Mammary epithelial cell (primary cell): ENCODE results near the gene NMNAT3.

ENCODE experiments used
- CTCF ChIP-seq, 2 donors: IDR thresholded peaks in 1 of 2; conservative IDR thresholded peaks in 1 of 2; 2 replicates each; pipeline ENCODE4 v1.5.1; 2011 to 2012; ENCODE audit warnings: inconsistent platforms in 2 of 2, low read length in 2 of 2, mild to moderate bottlenecking in 2 of 2, control low read depth in 1 of 2, low read depth in 1 of 2; ENCODE audit not compliant: insufficient read depth in 1 of 2; ENCODE audit errors: extremely low read depth in 1 of 2
- EZH2 ChIP-seq: IDR thresholded peaks from 2 replicates; pipeline ENCODE4 v1.6.1; 2012; ENCODE audit warnings: low read length, inconsistent platforms, borderline replicate concordance

GRCh38 chr3:139675327-139675726 is 2.4 kb downstream of the NMNAT3 start:
- no peak for TF ChIP-seq CTCF (conservative IDR thresholded peaks at IDR 0.05 in 1 of 2, IDR thresholded peaks at IDR 0.05 in 1 of 2; ENCODE audit: extremely low read depth in 1 of 2, insufficient read depth in 1 of 2, low read depth in 1 of 2, low read length in 2 of 2)
- TF ChIP-seq EZH2 = no peak
